ENCODE data around the gene MTURN. TPM values are rescaled to one million over a fixed set of nuclear protein-coding genes. Genes with fewer than 3 reads are reported as not detected.
"Not testable (repeated sequence)": the region's sequence is repeated elsewhere in the genome, so short reads cannot be mapped to it uniquely, and the experiment has no call there.

Gene MTURN
- total RNA-seq = 74.6 TPM

GRCh38 chr7:30134611-30135300, at the start of gene MTURN:
TSS of gene MTURN (plus strand) at chr7:30134986. CDS start at chr7:30135137, 151 bp downstream.
- Histone ChIP-seq H3K27me3 (ENCODE audit: control insufficient read depth in 3 of 3, insufficient read depth in 3 of 3, low read length in 3 of 3) (no peaks in the 10 kb centered on the region), H3K4me1 (ENCODE audit: control insufficient read depth in 3 of 3, insufficient read depth in 3 of 3, low read length in 3 of 3) (peaks cover 11 to 23% (median 14%) of the 10 kb centered on the region in 3 donors), H3K9me3 (ENCODE audit: control insufficient read depth in 3 of 3, low read length in 3 of 3) (no peaks in the 10 kb centered on the region), H3K36me3 (ENCODE audit: control insufficient read depth in 3 of 3, insufficient read depth in 3 of 3, low read length in 3 of 3) (no peaks in the 10 kb centered on the region), H3K27ac (ENCODE audit: low read depth, low read length) (peak within 1 kb of the TSS; percentile 50), H3K4me3 (ENCODE audit: low read length in 3 of 3) (peak within 1 kb of the TSS; percentile 88 to 90 (median 90)), H3K9ac (ENCODE audit: low read depth in 1 of 3, low read length in 3 of 3) (peak within 1 kb of the TSS; percentile 83 to 88 (median 88))

GRCh38 chr7:30086529-30086928, 48.3 kb upstream of the MTURN start:
- Histone ChIP-seq H3K4me3 (ENCODE audit: low read length in 3 of 3) (no peak overlapping the region), H3K36me3 (ENCODE audit: control insufficient read depth in 3 of 3, insufficient read depth in 3 of 3, low read length in 3 of 3) (no peaks in the 10 kb centered on the region), H3K27me3 (ENCODE audit: control insufficient read depth in 3 of 3, insufficient read depth in 3 of 3, low read length in 3 of 3) (no peaks in the 10 kb centered on the region), H3K9me3 (ENCODE audit: control insufficient read depth in 3 of 3, low read length in 3 of 3) (no peaks in the 10 kb centered on the region), H3K9ac (ENCODE audit: low read depth in 1 of 3, low read length in 3 of 3) (no peak overlapping the region), H3K27ac (ENCODE audit: low read depth, low read length) (no peak overlapping the region), H3K4me1 (ENCODE audit: control insufficient read depth in 3 of 3, insufficient read depth in 3 of 3, low read length in 3 of 3) (no peaks in the 10 kb centered on the region)

GRCh38 chr7:30087371-30087770, 47.4 kb upstream of the MTURN start:
- peaks cover under 1 to 2% (median 2%) of the 10 kb centered on the region in 3 donors for H3K4me1 ChIP-seq (ENCODE audit: control insufficient read depth in 3 of 3, insufficient read depth in 3 of 3, low read length in 3 of 3)
- no peak overlapping the region for H3K27ac ChIP-seq (ENCODE audit: low read depth, low read length)
- H3K9ac ChIP-seq (ENCODE audit: low read depth in 1 of 3, low read length in 3 of 3) = no peak overlapping the region
- H3K9me3 ChIP-seq (ENCODE audit: control insufficient read depth in 3 of 3, low read length in 3 of 3) = no peaks in the 10 kb centered on the region
- no peak overlapping the region for H3K4me3 ChIP-seq (ENCODE audit: low read length in 3 of 3)
- no peaks in the 10 kb centered on the region for H3K36me3 ChIP-seq (ENCODE audit: control insufficient read depth in 3 of 3, insufficient read depth in 3 of 3, low read length in 3 of 3)
- H3K27me3 ChIP-seq (ENCODE audit: control insufficient read depth in 3 of 3, insufficient read depth in 3 of 3, low read length in 3 of 3) = no peaks in the 10 kb centered on the region

GRCh38 chr7:30088362-30088761, 46.4 kb upstream of the MTURN start:
- Histone ChIP-seq H3K27me3 (ENCODE audit: control insufficient read depth in 3 of 3, insufficient read depth in 3 of 3, low read length in 3 of 3) (no peaks in the 10 kb centered on the region), H3K36me3 (ENCODE audit: control insufficient read depth in 3 of 3, insufficient read depth in 3 of 3, low read length in 3 of 3) (no peaks in the 10 kb centered on the region), H3K4me1 (ENCODE audit: control insufficient read depth in 3 of 3, insufficient read depth in 3 of 3, low read length in 3 of 3) (peaks cover 2 to 8% (median 6%) of the 10 kb centered on the region in 3 donors), H3K4me3 (ENCODE audit: low read length in 3 of 3) (no peak overlapping the region), H3K27ac (ENCODE audit: low read depth, low read length) (no peak overlapping the region), H3K9me3 (ENCODE audit: control insufficient read depth in 3 of 3, low read length in 3 of 3) (no peaks in the 10 kb centered on the region), H3K9ac (ENCODE audit: low read depth in 1 of 3, low read length in 3 of 3) (no peak overlapping the region)

GRCh38 chr7:30090111-30090510, 44.7 kb upstream of the MTURN start:
- no peaks in the 10 kb centered on the region for H3K9me3 ChIP-seq (ENCODE audit: control insufficient read depth in 3 of 3, low read length in 3 of 3)
- no peak overlapping the region for H3K9ac ChIP-seq (ENCODE audit: low read depth in 1 of 3, low read length in 3 of 3)
- H3K4me3 ChIP-seq (ENCODE audit: low read length in 3 of 3) = no peak overlapping the region
- no peaks in the 10 kb centered on the region for H3K36me3 ChIP-seq (ENCODE audit: control insufficient read depth in 3 of 3, insufficient read depth in 3 of 3, low read length in 3 of 3)
- no peak overlapping the region for H3K27ac ChIP-seq (ENCODE audit: low read depth, low read length)
- H3K27me3 ChIP-seq (ENCODE audit: control insufficient read depth in 3 of 3, insufficient read depth in 3 of 3, low read length in 3 of 3) = no peaks in the 10 kb centered on the region
- peaks cover 2 to 14% (median 12%) of the 10 kb centered on the region in 3 donors for H3K4me1 ChIP-seq (ENCODE audit: control insufficient read depth in 3 of 3, insufficient read depth in 3 of 3, low read length in 3 of 3)

- H3K9ac ChIP-seq (ENCODE audit: low read depth in 1 of 3, low read length in 3 of 3) = no peak overlapping the region
- H3K27ac ChIP-seq (ENCODE audit: low read depth, low read length) = peak overlapping the region; percentile 40
- no peak overlapping the region for H3K4me3 ChIP-seq (ENCODE audit: low read length in 3 of 3)
- no peaks in the 10 kb centered on the region for H3K9me3 ChIP-seq (ENCODE audit: control insufficient read depth in 3 of 3, low read length in 3 of 3)
- H3K36me3 ChIP-seq (ENCODE audit: control insufficient read depth in 3 of 3, insufficient read depth in 3 of 3, low read length in 3 of 3) = no peaks in the 10 kb centered on the region
- H3K4me1 ChIP-seq (ENCODE audit: control insufficient read depth in 3 of 3, insufficient read depth in 3 of 3, low read length in 3 of 3) = peaks cover 2 to 14% (median 12%) of the 10 kb centered on the region in 3 donors
- H3K27me3 ChIP-seq (ENCODE audit: control insufficient read depth in 3 of 3, insufficient read depth in 3 of 3, low read length in 3 of 3) = no peaks in the 10 kb centered on the region
Measured at GRCh38 chr7:30091491-30091912, 43.3 kb upstream of the MTURN start.

- H3K4me3 ChIP-seq (ENCODE audit: low read length in 3 of 3) = no peak overlapping the region
- peak overlapping the region; percentile 40 for H3K27ac ChIP-seq (ENCODE audit: low read depth, low read length)
- H3K27me3 ChIP-seq (ENCODE audit: control insufficient read depth in 3 of 3, insufficient read depth in 3 of 3, low read length in 3 of 3) = no peaks in the 10 kb centered on the region
- no peaks in the 10 kb centered on the region for H3K9me3 ChIP-seq (ENCODE audit: control insufficient read depth in 3 of 3, low read length in 3 of 3)
- no peak overlapping the region for H3K9ac ChIP-seq (ENCODE audit: low read depth in 1 of 3, low read length in 3 of 3)
- peaks cover 2 to 14% (median 12%) of the 10 kb centered on the region in 3 donors for H3K4me1 ChIP-seq (ENCODE audit: control insufficient read depth in 3 of 3, insufficient read depth in 3 of 3, low read length in 3 of 3)
- no peaks in the 10 kb centered on the region for H3K36me3 ChIP-seq (ENCODE audit: control insufficient read depth in 3 of 3, insufficient read depth in 3 of 3, low read length in 3 of 3)
Measured at GRCh38 chr7:30091987-30092386, 42.8 kb upstream of the MTURN start.

- Histone ChIP-seq H3K27ac (ENCODE audit: low read depth, low read length) (no peak overlapping the region), H3K9me3 (ENCODE audit: control insufficient read depth in 3 of 3, low read length in 3 of 3) (no peaks in the 10 kb centered on the region), H3K36me3 (ENCODE audit: control insufficient read depth in 3 of 3, insufficient read depth in 3 of 3, low read length in 3 of 3) (no peaks in the 10 kb centered on the region), H3K27me3 (ENCODE audit: control insufficient read depth in 3 of 3, insufficient read depth in 3 of 3, low read length in 3 of 3) (no peaks in the 10 kb centered on the region), H3K4me3 (ENCODE audit: low read length in 3 of 3) (no peak overlapping the region), H3K4me1 (ENCODE audit: control insufficient read depth in 3 of 3, insufficient read depth in 3 of 3, low read length in 3 of 3) (peaks cover 2 to 14% (median 12%) of the 10 kb centered on the region in 3 donors), H3K9ac (ENCODE audit: low read depth in 1 of 3, low read length in 3 of 3) (no peak overlapping the region)
Measured at GRCh38 chr7:30093420-30093952, 41.3 kb upstream of the MTURN start.

GRCh38 chr7:30098599-30098998, 36.2 kb upstream of the MTURN start:
- H3K4me1 ChIP-seq (ENCODE audit: control insufficient read depth in 3 of 3, insufficient read depth in 3 of 3, low read length in 3 of 3); H3K36me3 ChIP-seq (ENCODE audit: control insufficient read depth in 3 of 3, insufficient read depth in 3 of 3, low read length in 3 of 3); H3K27me3 ChIP-seq (ENCODE audit: control insufficient read depth in 3 of 3, insufficient read depth in 3 of 3, low read length in 3 of 3); H3K4me3 ChIP-seq (ENCODE audit: low read length in 3 of 3); H3K27ac ChIP-seq (ENCODE audit: low read depth, low read length); H3K9ac ChIP-seq (ENCODE audit: low read depth in 1 of 3, low read length in 3 of 3); H3K9me3 ChIP-seq (ENCODE audit: control insufficient read depth in 3 of 3, low read length in 3 of 3): not testable (repeated sequence)

- Histone ChIP-seq H3K9ac (ENCODE audit: low read depth in 1 of 3, low read length in 3 of 3) (no peak overlapping the region), H3K27me3 (ENCODE audit: control insufficient read depth in 3 of 3, insufficient read depth in 3 of 3, low read length in 3 of 3) (no peaks in the 10 kb centered on the region), H3K4me1 (ENCODE audit: control insufficient read depth in 3 of 3, insufficient read depth in 3 of 3, low read length in 3 of 3) (no peaks in the 10 kb centered on the region), H3K27ac (ENCODE audit: low read depth, low read length) (no peak overlapping the region), H3K36me3 (ENCODE audit: control insufficient read depth in 3 of 3, insufficient read depth in 3 of 3, low read length in 3 of 3) (no peaks in the 10 kb centered on the region), H3K9me3 (ENCODE audit: control insufficient read depth in 3 of 3, low read length in 3 of 3) (no peaks in the 10 kb centered on the region), H3K4me3 (ENCODE audit: low read length in 3 of 3) (no peak overlapping the region)
Measured at GRCh38 chr7:30102281-30102680, 32.5 kb upstream of the MTURN start.

All from skeletal muscle tissue (tissue), 4 donors.